Stimulated activated CD4-positive, alpha-beta T cell treated with anti-CD3 and anti-CD28 coated beads, Interleukin-15, amount 100 ng/mL, for 48 hours (primary cell): ENCODE results near the gene CLRN3.

Source experiments
- DNase-seq, 2 donors: peaks; one replicate each; pipeline ENCODE4 v3.0.0-alpha.2; 2020; ENCODE audit warnings: low read depth in 2 of 2

CLRN3 gene, protein sequence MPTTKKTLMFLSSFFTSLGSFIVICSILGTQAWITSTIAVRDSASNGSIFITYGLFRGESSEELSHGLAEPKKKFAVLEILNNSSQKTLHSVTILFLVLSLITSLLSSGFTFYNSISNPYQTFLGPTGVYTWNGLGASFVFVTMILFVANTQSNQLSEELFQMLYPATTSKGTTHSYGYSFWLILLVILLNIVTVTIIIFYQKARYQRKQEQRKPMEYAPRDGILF

DNA sequence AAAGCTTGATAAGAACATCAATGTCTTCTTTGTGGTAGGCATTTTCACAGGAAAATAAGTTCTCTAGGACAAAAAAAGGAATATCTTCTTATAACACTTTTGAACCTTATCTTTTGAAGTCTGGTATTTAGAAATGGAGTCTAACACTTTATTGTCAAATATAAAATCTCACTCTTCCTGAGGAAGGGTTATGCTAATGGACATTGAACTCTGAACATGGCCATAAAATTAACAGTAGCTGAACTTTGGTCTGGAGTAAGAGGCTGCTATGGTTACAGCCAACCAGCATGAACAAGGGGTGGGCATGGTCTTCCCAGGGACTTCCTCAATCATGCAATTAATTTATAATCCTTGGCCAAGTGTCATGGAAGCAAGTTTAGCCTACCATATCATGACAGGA, at the start of gene CLRN3:
CLRN3 (minus strand) TSS at position 199 of the 400 bp plus-strand sequence; CDS start at position 42, 157 bp downstream.
- no peak for DNase-seq

DNA sequence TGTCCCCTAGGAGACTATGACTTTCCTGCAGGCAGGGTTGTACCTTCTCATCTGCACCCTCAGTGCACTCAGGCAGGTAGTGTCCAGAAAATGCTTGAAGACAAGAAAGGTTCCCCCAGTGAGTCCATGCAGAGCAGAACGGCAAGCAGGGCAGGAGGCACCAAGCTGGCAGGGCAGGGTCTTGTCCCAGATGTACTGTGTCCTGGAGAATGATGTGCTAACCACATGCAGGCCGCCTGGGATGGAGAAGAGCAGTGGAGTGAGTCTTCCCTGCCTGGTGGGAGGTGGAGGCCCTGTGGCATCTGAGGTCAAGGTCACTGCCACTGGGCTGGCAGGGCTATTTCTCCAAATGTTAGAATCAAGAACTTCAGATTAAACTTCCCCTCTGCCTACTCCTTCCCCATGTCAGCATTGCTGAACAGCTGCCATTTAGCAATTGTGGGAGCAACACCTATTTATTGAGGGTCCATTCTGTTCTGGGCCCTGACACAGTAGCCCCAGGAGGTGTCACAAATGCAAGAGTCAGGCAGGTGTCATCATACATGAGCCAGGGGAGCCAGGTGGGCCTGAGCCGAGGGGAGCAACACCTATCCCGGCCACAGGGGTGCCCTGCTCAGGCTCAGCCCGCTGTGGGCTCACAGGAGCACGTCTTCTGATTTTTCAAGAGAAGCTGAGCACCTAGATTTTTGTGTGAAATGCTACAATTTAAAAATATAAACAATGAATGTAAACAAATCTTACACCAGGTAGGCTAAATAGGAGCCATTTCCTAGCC, 48.3 kb upstream of the CLRN3 start:
- no peak for DNase-seq

DNA sequence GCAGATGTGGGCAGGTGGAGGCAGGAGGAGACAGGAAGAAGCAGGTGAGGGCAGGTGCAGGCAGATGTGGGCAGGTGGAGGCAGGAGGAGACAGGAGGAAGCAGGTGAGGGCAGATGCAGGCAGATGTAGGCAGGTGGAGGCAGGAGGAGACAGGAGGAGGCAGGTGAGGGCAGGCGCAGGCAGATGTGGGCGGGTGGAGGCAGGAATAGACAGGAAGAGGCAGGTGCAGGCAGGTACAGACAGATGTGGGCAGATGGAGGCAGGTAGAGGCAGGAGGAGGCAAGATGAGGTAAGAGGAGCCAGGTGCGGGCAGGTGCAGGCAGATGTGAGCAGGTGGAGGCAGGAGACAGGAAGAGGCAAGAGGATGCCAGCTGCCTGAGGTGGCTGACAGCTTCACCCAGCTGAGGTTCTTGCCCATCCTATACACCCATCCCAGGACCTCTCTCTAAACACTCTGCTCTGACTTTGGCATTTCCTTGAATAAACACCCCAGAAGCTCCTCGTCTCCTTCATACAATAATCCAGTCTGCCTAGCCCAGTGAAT, 47.1 kb upstream of the CLRN3 start:
- DNase-seq = no peak

DNA sequence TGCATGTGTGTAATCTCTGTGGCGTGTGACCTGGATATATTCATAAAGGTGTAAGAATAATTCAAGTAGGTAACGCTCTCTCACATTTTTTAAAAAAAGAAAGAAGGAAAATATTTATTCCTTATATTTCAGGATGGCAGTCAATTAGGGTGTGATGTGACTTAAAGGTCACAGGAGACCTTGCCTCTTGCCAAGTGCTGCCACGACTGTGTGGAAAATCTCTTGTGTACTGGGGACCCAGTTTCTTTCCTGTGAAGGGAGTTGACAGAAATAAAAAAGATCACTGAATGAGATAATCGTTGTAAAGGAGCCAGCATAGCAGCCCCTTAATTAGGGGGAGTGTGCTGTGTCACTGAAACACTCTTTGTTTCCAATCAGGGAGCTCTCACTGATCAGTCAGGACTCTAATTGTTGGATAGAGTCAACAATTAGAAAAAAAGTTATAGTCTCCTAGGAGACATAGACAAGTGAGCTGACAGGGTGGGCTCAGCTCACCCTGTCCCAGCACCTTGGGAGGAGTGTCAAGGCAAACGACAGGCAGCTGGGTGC, 45.2 kb upstream of the CLRN3 start:
- no peak for DNase-seq

DNA sequence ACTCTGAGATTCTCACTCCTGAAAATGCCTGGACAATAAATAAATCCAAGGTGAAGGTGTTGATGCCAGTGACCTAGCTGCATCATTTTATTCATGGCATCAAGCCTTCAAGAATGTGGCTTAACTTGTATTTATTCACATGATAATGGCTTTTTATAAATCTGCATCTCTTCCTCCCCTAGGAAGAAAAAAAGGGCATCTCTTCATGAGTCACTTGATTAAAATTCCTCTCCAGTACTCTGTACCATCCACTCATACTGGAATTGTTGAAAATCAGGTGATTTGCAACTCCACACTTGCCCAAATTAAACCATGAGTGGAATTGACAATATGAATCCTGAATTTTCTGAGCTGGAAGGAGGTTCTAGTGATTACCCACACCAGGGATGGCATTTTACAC, 44.3 kb upstream of the CLRN3 start:
- DNase-seq = no peak

DNA sequence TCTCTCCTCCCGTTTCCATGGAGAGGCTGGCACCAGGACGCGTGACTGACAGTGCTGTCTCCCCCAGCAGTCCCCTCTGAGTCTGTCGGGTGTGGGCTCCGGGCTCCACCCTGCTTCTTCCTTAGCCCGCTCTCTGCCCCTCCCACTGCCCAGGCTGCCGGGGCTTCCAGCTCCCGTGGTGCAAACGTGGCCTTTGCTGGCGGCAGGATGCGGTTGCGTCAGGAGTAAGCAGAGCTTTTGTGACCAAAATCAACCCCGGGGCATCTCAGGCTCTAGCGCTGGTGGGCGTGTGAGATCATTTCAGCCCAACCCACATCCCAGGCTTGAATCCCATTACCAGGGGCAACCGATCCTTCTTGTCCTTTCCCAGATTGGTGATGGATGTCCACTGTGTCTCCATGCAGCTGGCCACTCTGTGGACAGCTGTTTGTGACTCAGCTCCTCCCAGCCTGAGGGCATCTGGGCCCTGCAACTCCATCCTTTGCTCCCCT, 42.4 kb upstream of the CLRN3 start:
- no peak for DNase-seq

DNA sequence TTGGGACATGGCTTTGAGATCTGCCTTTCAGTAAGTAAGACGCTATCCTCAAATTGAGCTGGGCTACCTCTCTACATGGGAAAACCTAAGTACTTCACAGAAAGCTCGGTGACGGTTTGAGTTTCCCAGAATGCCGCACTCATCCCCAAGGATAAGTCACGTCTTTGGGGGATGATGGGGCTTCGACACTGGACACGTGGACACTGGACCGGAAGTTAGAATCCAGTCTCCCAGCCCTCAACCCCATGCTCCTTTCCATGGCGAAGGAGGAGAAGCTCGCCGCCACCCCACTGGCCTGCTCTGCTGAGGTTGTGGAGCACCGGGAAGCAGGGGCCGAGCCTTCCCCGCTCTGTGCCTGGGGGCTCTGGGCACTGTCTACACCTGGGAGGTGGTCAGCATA, 41.6 kb upstream of the CLRN3 start:
- DNase-seq = no peak

DNA sequence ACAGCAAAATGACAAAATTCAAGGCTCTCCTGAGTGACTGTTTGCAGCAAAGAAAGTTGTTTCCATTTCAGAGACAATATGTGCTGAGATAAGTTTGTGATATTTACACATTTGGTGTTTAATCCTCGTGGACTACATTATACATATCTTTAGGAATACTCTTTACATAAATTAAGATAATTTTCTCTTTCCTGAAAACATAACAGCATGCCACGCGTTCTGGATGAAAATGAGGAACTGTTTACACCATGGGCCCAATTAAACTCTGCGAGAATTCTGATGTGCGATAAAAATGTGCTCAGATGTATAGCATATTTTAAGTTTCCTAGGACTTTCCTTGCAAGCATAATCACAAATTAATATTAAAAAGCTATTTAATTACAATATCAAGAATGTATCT, 40.5 kb upstream of the CLRN3 start:
- DNase-seq = no peak

DNA sequence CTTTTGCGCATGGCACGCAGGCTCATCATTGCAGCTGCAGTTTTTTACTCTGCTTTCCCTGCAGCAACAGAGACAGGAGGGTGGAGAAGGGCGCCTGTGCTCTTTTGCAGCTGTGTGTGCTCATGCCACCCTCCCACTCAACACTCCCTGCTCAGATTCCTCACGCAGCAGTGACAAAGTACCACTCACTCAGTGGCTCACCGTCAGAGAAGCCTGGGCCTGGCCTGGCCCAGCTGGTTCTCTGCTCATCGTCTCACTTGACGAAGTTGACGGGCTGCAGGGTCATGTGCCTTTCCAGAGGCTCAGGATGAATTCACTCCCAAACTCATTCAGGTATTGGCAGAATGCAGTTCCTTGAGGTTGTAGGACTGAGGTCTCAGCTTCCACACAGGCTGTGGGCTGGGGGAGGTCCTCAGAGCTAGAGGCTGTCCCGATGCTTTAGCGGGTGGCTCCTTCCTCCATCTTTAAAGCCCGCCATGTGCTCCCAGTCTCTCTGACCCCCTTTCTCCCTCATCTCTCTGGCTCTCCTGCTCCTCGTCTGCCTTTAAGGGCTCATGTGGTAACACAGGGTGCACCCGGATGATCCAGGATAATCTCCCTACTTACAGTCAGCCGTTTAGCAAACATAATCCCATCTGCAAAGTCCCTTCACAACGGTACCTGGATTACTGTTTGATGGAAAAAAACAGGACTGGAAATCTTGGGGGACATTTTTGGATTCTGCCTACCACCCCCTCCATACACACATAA, 40.0 kb upstream of the CLRN3 start:
- DNase-seq = no peak

DNA sequence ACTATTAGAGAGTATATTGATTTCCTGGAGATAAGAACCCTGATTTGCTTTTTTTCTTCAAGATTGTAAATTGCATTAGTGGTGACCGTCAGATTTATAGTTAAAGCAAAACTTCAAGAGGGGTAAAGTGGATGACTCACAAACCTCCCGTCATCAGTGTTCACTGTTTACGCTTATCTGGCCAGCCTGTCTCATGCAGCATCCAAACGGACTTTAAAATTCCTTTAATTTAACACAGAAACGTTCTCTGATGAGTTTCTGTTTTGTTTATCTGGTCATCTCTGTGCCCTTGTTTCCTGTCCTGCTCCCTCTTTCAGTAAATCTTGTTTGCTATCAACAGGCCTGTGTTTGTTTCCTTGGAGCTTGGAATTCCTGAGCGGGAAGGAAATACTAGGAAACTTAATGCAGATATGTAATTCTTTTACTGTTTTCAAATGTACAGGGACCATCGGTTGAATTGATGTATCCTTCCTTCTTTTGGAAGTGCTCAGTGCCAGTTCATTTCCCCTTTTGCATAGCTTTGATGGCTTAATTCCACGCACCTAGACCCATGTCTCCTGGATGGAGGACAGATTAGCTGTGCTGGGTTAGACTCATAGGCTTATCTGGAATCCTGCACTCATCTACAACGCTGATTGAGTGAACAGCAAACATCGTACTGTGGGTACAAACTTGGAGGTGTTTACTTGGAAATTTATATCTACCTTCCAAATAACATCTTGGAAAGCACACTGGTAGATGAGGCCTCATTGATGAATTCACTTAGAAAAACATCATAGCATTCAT, 35.5 kb upstream of the CLRN3 start:
- no peak for DNase-seq

DNA sequence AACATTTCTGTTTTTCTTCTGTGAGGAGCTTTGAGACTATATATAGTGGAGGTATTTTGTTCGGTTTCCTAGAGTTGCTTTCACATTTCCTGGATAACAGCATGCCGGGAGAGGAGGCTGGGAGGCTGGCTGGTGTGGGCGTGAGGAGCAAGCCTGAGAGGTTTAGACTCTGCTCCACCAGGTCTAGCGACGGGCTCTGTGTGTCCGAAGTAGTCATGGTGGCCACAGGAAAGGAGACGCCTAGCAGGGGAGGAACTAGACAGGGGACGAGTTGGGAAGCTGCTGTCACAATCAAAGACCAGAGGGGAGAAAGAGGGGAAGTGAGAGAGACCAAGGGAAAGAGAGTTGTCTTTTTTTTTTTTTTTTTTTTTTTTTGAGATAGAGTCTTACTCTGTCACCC, 33.7 kb upstream of the CLRN3 start:
- no peak for DNase-seq

DNA sequence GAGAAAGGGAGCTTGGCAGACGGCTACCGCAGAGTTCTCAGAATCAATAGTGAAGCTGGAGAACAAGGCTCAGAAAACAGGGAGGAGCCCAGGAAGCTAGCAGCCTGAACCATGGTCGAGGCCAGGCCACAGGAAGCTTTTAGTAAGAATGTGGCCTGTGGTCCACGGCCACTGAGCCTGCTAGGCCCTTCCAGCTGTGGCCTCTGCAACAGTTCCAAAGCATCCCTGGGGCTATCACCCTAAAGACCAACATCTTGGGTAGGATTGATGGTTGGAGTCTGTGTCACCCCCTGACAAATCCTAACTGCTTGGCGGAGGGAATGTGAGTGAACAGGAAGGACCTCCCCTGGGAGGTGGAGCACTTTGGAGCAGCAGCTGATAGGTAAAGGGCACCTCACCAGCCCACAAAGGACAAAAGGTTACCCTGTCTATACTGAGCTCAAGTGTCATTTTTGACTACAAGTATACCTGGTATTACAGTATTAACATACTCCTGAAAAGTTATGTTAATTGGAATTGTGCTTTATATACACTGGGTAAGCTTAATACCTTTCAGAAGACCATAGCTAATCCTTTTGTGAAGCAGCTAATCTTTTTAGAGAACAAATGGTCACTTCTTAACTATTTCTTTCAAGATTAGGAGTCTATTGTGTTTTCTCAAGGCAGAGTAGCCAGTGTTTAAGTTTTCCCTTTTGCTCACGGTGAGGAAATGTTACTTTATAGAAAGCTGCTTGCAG, 32.9 kb upstream of the CLRN3 start:
- no peak for DNase-seq

DNA sequence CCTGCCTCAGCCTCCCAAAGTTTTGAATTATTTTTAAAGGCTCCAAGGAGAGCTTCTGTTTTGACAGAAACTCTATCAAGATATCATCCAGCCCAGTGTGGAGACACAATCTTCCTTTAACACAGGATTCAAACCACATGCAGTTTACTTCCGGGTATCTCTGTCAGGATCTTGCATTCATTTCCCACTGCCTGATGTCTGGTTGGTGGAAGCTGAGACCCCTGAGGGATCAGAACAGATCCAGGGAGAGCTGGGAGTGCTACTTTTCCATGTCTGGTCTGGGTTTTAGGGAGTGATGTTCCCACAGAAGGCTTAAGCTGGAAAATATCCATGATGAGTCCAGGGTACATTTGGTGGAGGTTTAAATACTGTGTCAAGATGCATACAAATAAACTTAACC, 30.9 kb upstream of the CLRN3 start:
- DNase-seq = no peak

DNA sequence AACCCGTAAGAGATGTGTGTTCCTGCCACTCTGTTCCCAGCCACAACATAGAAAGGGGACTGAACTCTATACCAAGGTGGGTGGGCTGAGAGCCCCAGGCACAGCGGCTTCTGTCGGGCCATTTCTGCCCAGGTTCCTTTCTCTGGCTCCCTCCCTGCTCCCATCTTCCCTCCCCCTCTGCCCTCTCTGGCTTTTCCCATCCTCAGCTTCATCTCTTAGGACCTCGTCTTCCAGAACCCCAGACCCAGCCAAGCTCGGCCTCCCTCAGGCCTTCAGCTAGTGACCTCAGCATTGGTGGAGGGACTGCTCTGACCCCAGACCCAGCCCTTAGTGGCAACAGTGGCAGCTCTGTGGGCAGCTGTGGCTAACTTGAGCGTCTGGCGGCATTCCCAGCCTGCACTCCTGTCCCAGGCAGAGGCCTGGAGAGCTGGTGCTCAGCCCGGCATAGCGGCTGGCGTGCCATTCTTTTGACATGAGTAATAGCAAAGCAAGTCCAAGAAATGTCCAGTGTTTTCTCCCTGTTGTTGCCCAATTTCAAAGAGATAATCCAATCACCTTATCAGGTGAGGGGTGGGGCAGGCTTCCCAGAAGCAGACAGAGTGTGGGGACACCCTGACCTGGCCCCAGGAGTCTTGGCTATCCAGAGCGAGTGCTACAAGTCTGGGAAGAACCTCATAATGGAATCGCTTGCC, 30.1 kb upstream of the CLRN3 start:
- no peak for DNase-seq

DNA sequence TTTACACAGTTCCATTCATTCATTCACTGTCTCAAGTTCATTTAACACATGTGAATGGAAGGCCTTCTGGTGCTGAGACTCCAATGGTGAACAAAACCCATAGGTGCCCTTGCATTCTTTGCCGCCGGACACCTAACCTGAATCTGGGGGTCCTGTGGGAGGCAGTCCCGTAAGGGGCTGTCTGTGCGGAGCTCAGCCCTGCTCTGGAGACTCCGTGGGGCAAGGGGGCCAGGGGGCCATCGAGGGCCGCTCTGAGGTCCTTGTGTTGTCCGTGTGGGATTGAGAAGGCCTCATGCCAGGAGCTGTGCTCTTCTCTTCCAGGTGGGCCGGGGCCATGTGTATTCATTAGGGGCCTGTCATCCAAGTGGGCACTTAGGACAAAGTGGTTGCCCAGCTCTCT, 29.5 kb upstream of the CLRN3 start:
- no peak for DNase-seq

DNA sequence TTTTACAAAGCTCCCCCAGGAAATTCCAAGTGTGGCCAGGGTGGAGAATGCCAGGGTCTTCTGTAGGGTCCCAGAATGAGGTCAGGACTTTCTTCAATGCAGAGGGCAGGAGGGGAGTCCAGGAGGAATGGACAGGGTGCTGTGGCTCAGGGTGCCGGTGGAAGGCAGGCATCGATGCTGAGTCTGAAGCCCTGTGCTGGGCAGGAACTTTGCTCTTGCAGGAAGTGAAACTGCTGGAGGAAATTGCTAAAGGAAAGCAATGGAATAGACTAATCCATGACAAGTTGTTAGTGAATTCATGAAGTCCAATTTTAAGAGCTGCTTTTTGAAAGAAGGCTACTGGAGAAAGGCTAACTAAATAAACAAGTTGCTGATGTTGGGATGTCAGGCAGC, 29.0 kb upstream of the CLRN3 start:
- DNase-seq = no peak

DNA sequence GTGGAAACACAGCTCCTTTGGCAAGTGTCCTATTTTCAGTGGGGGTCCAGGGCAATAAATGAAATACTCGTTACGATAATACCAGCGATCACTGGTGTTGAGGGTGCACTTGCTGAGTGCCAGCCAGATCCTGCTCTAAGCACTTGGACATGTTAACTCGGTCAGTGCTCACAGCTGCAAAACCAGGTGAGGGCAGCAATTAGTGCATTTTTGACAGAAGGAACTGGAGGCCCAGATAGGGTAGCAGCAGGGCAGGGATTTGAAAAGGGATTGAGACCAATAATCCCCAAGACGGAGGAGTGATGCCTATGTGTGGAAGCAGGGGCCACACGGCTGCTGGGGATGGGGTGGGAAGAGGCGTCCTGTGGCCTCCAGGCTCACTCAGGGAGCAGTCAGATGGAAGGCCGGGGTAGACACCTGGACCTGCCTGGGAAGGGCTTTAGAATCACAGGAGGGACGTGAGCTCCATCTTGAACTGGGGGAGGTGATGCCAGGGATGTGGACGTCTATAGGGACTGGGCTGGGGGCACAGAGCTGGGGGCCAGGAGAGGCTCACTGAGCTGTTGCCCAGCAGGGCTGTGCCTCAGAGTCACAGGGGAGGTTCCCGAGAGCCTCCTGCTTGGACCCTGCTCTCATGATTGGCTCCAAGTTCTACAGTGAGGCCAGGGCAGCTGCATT, 28.5 kb upstream of the CLRN3 start:
- DNase-seq = no peak

DNA sequence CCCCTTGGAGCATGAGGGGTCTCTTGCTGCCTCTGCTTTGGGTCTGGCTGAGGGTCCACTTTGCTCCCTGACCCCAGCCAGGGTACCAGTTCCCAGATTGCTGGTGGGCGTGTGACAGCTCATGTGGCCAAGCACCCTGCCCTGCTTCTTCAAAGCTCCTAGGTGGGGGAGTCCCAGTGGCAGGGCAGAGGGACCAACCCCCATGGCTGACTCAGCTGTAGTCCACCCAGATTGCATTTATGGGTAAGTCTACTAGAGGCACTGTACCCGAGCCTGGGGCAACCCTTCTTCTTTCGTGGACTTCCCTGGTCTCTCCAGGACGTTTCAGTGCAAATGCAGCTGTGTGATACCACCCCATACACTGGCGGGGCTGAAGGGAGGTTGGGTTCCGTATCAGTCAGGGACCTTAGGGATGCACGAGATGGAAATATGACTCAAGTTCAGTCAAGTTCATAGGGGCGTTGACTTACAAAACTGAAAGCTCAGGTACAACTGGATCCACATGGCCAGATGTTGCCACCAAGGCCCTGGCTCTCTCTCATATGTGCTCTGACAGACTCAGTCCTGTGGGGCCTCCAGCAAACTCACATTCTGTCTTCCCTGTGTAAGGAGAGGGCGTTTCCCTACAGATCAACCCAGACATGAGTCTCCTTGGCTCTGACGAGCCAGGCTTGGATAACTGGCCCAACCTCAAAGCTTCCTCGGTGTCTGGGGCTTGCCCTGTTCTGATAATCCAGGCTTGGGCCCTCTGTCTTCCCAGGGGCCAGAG, 27.7 kb upstream of the CLRN3 start:
- no peak for DNase-seq
